GDM1 (cell line): ENCODE measurements around the gene PDZK1IP1.

Source experiments
- DNase-seq: peaks from one replicate; lab custom pipeline; 2025; lab: John Stamatoyannopoulos, UW

PDZK1IP1 gene

DNA sequence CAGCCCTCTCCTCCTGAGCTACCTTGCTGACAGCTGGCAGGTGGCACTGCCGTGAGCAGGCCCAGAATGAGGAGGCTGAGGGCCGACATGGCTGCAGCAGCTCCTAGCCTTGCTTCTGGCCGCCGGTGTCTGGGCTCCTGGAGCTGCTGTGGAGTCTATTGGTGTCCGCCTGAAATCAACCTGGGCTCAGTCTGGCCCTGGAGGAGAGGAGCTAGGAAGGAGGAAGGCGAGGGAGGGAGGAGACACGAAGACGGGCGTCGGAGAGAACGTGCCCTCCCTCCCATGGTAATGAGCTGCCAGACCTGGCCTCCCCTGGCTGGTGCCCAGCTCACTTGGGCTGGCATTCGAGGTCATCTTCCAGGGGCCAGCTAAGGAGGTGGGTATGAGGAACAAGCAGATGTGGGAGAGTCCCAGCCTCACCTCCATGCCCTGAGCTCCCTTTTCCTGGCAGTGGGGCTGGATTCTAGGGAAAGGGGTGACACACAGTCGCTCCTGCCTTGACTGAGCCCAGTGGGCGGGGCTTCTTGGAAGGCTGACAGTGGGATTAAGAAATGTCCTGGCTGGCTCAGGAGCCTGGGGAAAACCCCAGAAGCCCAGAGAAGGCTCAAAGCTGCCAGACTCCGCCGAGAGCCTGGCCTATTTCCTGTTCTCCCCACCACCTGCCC lies at the start of gene PDZK1IP1:
Gene PDZK1IP1, minus strand, starts transcription at position 193 of the 665 bp plus-strand sequence. Its CDS starts 104 bp downstream, at position 89.
- DNase-seq, result no peak

DNA sequence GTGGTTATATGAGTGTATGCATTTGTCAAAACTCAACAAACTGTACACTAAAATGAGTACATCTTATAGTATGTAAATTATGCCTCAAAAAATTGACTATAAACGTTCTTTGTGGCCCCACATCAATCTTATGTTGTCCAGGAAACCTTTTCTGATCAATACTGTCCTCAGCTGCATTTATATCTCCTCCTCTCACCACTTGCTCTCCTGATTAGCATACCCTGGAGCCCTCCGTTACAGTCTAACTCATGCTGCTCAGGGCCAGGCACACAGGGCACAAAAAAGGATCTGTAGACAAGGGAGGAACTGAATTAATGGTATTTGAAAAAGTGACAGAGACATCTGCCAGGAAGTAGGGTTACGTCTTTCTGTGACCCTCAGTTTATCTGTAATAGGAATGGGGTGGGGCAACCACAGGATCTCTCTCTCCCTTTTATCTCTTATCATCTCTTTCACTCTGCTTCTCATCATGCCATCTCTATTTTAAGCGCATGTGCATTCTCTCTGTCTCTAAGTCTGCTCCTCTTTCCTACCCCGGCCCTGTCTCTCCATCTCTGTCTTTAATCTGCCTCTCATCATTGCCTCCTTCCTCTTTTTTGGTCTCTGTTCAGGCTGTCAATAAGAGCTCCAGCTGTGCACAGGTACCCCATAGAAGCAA lies 49.2 kb upstream of the PDZK1IP1 start:
- no peak for DNase-seq

- DNase-seq, result no peak
Measured at GRCh38 chr1:47235806-47236205, 46.0 kb upstream of the PDZK1IP1 start.

GRCh38 chr1:47235241-47235681 lies 45.4 kb upstream of the PDZK1IP1 start:
- peak; percentile 66 for DNase-seq

DNA sequence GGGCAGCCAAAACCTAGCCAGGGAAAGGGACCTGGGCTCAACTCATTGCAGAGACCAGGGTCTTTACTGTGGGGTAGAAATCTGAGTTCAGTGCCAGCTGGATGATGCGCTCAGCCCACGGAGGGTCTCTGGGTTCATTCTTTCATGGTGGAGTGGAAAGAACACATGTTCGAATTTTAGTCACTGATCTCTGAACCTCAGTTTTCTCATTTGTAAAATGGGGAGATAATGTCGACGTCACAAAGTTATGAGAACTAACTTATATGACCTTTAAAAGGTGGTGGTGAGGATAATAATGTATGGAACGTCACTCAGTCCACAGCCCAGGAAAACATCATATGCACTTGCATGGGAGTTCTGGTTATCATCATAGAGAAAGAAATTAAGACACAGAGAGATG lies 43.4 kb upstream of the PDZK1IP1 start:
- no peak for DNase-seq

DNA sequence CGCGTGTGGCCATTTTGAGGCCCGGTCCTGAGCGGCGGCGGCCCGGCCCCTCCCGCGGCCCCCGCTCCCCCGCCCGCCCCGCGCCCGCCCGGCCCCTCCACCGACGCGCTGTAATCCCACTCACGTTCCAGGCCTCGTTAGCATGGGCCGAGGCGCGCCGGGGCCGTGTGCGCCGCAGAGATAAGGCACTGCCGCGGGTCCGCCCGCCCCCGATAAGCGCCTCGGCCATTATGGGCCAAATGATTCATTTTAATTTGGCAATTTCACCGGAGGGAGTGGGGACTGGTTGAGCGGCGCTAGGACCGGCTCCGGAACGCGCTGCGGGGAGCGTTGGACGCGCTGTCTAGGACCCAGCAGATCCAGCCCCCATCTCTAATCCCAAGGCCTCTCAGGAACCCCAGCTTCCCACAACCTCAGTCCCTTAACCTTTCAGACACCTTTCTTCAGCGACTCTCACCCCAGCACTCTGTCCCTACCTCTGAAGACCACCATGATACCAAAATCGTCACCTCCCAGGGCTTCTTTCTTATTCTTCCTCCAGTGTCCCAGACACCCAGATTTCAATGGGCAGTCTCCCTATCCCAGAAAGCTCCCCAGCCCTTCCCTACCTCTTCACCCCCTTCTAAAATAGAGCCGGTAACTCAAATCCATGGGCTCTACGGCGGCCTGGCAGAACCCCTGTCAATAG lies 42.5 kb upstream of the PDZK1IP1 start, which contains the start of gene TAL1:
Gene TAL1, minus strand, starts transcription at position 39 of the 688 bp plus-strand sequence. CDS start 6,337 bp downstream, outside the sequence.
- peak; percentile 83 for DNase-seq

GRCh38 chr1:47231301-47232186 lies 41.7 kb upstream of the PDZK1IP1 start:
- DNase-seq, result peak; percentile 82

DNA sequence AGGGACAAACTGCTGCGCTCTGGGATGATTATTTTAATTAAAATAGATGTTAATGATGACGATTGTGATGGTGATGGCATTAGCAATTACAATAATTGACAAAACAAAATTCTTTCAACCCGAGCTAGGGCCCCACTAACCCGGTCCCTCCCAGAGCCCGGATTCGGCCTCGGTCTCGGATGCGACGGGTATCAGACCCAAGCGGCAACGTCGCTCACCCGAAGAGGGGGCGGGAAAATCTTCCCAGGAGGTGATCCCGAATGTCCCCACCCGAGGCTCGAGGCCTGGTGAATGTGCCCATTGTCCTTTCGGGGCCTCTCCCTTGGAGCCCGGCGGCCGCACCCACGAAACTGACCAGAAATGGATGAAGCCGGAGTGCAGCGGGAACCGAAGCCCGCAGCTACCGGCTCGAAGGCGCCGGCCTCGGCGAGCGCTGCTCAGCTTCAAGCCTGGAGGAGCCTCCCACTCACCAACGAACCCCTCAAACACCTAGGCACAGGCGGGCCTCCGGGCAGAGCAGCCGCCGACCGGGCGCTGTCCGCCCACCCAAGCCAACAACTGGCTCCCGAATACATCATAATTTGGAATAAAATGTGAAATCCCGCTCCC lies 41.0 kb upstream of the PDZK1IP1 start:
- DNase-seq, result no peak

- DNase-seq, result no peak
Measured at GRCh38 chr1:47229886-47230691, 40.3 kb upstream of the PDZK1IP1 start.

- no peak for DNase-seq
Measured at GRCh38 chr1:47229031-47229885, 39.4 kb upstream of the PDZK1IP1 start.

GRCh38 chr1:47228644-47229030 lies 38.8 kb upstream of the PDZK1IP1 start:
- no peak for DNase-seq

DNA sequence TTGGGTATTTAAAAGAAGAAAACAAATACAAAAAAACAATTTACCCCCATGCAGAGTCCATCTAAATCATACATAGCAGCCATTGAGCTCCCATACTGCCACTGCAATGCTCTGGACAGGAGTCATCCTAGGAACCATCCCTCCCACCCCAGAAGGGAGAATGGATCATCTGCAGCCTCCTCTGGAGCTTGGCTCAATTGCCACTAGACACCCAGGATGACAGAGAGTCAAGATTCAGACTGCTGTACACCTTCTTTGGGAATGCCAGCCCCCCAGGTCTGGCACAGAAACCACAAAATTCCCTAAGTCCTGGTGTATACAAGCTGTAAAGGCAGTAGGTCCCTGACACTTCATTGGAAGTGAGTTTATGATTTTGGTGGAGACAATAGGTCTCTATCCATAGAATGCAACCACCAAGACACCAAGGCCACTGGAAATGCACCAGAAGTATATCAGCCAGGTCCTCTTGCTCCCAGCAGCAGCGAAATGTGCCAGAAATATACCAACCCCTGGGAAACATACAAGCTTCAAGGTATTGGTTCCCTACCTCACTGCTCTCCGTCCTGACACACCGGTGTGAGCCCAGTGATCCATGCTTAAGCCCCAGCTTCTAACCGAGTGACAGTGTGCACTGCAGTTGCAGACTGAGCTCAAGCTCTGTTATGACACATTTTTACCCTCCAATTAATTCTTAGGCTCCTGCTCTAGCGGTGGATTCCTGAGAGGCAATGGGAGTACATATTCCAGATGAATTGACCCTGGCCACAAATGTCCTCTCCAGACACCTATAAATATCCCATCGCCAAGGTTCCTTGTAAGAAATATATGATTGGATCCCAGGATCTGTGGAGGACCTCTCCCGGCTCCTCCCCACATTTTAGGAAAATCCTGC lies 37.8 kb upstream of the PDZK1IP1 start:
- no peak for DNase-seq

DNA sequence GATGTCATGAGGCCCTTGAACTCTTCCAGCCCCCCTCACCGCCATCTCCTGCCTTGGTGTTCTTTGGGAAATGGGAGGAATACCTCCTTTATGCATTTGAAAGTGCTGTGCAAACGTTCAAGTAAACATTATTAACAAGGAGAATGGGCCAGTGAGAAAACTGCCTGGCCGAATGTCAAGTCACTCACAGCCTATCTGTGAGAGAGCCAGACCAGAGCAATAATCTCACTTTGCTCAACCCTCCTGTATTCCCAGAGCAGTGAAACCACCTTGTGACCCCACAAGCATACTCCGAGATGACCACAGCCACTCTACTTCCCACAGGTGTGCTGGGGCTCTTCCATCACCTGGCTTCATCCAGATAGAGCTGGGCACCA lies 37.0 kb upstream of the PDZK1IP1 start:
- DNase-seq, result no peak

DNA sequence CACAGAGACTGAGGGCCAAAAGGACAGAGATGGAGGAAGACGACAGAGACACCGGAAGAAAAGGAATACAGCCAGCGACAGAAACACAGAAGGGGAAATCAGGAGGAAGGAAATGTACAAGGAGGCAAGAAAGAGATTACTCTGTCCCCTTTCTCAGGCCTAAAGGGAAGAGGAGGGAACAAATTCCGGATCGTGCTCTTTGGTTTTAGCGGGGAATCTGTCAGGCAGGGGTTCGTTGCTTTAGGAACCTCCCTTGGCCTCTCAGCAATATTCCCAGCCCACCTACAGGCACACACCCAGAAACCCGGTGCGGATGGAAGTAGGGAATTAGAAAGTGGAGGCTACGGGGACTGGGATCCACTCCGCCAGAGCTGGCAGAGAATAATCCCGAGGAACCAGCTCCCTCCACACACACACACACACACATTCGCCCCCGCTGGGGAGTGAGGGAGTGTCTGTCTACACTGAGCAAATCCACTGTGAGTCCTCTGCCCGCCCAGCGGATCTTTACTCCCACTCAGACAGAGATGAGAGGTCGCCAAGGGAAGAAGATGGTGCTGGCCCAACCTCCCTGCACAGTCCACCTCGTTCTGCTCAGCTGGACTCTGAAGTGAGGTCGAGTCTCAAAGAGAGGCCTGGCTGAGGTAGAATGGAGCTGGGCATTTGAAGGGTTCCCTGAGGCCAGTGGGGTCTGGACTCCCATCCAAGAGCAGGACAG lies 36.4 kb upstream of the PDZK1IP1 start:
- DNase-seq, result no peak

- no peak for DNase-seq
Measured at GRCh38 chr1:47225430-47226100, 35.7 kb upstream of the PDZK1IP1 start.

- no peak for DNase-seq
Measured at GRCh38 chr1:47224676-47225399, 35.0 kb upstream of the PDZK1IP1 start.
